IPS-18a (cell line): ENCODE results near the gene RYR1.
"Not testable (repeated sequence)": the region's sequence is repeated elsewhere in the genome, so short reads cannot be mapped to it uniquely, and the experiment has no call there.

Experiments
- H3K27ac ChIP-seq: one replicate; pipeline ENCODE4 v1.5.1; 2013; ENCODE audit warnings: low read length
- H3K27me3 ChIP-seq: one replicate; pipeline ENCODE4 v1.6.1; 2013; ENCODE audit warnings: mild to moderate bottlenecking, low read length; ENCODE audit not compliant: control insufficient read depth, insufficient read depth
- H3K36me3 ChIP-seq: one replicate; pipeline ENCODE4 v1.6.1; 2013; ENCODE audit warnings: low read depth, low read length; ENCODE audit not compliant: control insufficient read depth
- H3K4me1 ChIP-seq: one replicate; pipeline ENCODE4 v1.6.1; 2013; ENCODE audit warnings: low read depth, low read length; ENCODE audit not compliant: control insufficient read depth
- H3K4me3 ChIP-seq: one replicate; pipeline ENCODE4 v1.5.1; 2013; ENCODE audit warnings: low read length
- H3K9ac ChIP-seq: one replicate; pipeline ENCODE4 v1.6.1; 2013; ENCODE audit warnings: mild to moderate bottlenecking, low read length, moderate library complexity
- H3K9me3 ChIP-seq: one replicate; pipeline ENCODE4 v1.6.1; 2013; ENCODE audit warnings: low read depth, low read length; ENCODE audit not compliant: control insufficient read depth

The RYR1 gene

GRCh38 chr19:38617283-38617763, 183.8 kb downstream of the RYR1 start:
- H3K4me3 ChIP-seq, result no peak overlapping the region
- H3K36me3 ChIP-seq, result peaks cover 23% of the 10 kb centered on the region
- peaks cover 7% of the 10 kb centered on the region for H3K4me1 ChIP-seq
- no peak overlapping the region for H3K9ac ChIP-seq
- no peaks in the 10 kb centered on the region for H3K27me3 ChIP-seq
- no peaks in the 10 kb centered on the region for H3K9me3 ChIP-seq
- no peak overlapping the region for H3K27ac ChIP-seq

DNA sequence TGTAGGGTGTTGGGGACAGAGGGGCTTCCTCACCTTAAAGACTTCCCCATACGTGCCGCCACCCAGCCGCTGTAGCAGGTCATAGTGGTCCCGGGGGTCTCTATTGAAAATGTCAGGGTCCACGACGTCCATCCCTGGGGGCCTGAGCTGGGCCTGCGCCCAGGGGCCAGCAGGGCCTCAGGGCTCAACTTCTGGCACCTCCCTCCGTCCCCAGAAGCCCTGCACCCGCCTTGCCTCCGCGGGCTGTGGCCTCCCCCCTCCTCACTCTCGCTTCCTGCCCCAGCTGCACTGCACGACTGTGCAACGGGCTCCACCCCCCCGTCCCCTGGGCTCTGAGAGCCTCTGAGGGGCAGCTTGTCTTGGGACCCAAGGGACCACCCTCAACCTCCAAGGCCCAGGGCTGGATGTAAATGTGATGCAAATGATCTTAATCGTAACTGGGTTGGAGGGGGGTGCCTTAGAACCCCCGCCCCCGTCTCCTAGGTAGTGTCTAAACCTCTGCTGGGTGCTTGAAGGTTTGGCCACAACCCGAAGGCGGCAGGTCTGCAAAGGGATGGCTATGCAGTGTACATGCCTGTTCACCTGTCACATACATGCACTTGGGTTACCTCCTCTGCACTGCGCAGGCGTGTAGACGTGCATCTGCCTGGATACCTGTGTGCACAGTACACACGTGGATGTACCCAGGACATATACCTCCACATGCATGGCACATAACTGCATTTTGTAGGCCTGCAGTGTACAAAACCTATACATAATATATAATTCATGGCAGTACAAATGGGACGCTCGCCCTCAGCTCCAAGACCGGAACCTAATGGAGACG, 184.5 kb downstream of the RYR1 start, which contains the start of gene MAP4K1:
Gene MAP4K1, minus strand, starts transcription at position 190 of the 826 bp plus-strand sequence. Its CDS starts 58 bp downstream, at position 132.
- H3K9ac ChIP-seq, result peak within 1 kb of the TSS; percentile 75
- peaks cover 7% of the 10 kb centered on the region for H3K4me1 ChIP-seq
- H3K4me3 ChIP-seq, result peak within 1 kb of the TSS; percentile 94
- H3K27ac ChIP-seq, result peak within 1 kb of the TSS; percentile 88
- H3K27me3 ChIP-seq, result no peaks in the 10 kb centered on the region
- peaks cover 28% of the 10 kb centered on the region for H3K36me3 ChIP-seq
- no peaks in the 10 kb centered on the region for H3K9me3 ChIP-seq

DNA sequence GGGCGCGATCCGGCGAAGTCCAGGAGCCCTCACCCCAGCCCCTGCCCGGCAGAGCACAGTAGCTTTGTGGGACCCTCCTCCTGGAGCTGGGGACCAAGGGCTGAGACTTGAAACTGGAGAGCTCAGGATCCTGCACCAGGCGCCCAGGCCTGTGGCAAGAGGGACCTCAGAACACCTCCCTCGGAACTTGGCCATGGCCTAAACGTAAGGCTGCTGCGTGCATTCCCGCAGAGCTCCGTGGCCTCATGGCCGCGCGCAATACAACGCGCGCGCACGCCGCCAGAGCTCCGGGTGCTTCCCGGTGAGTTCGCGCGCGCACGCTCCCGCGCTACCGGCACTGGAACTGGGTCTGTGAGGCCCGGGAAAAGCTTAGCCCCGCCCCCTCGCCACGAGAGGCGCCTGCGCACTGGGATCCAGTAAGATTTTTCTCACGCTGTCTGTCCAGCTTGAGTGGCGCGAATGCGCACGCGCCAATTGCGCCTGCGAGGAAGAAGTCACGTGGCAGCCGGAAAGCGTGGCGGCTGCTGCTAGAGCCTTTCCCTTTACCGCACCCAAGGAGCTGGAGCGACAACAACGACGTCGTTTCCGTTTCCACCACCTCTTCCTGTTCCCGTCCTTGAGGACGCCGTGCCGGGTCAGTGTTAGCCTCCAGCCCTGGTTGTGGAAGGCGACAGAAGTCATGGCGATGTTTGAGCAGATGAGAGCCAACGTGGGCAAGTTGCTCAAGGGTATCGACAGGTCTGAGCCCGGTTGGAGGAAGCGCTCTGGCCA, 185.3 kb downstream of the RYR1 start, which contains the start of gene EIF3K:
Gene EIF3K, plus strand, starts transcription at position 599 of the 771 bp plus-strand sequence. Its CDS starts 81 bp downstream, at position 680.
- H3K4me1 ChIP-seq, result peaks cover 7% of the 10 kb centered on the region
- H3K4me3 ChIP-seq, result peak within 1 kb of the TSS; percentile 94
- peak within 1 kb of the TSS; percentile 88 for H3K27ac ChIP-seq
- H3K27me3 ChIP-seq, result no peaks in the 10 kb centered on the region
- H3K9me3 ChIP-seq, result no peaks in the 10 kb centered on the region
- H3K9ac ChIP-seq, result peak within 1 kb of the TSS; percentile 75
- peaks cover 31% of the 10 kb centered on the region for H3K36me3 ChIP-seq

- peak overlapping the region; percentile 65 for H3K9ac ChIP-seq
- H3K36me3 ChIP-seq, result peaks cover 39% of the 10 kb centered on the region
- no peaks in the 10 kb centered on the region for H3K27me3 ChIP-seq
- H3K27ac ChIP-seq, result no peak overlapping the region
- H3K4me1 ChIP-seq, result peaks cover 7% of the 10 kb centered on the region
- H3K9me3 ChIP-seq, result no peaks in the 10 kb centered on the region
- H3K4me3 ChIP-seq, result peak overlapping the region; percentile 94
These were observed 186.1 kb downstream of the RYR1 start for GRCh38 chr19:38619361-38620174.

DNA sequence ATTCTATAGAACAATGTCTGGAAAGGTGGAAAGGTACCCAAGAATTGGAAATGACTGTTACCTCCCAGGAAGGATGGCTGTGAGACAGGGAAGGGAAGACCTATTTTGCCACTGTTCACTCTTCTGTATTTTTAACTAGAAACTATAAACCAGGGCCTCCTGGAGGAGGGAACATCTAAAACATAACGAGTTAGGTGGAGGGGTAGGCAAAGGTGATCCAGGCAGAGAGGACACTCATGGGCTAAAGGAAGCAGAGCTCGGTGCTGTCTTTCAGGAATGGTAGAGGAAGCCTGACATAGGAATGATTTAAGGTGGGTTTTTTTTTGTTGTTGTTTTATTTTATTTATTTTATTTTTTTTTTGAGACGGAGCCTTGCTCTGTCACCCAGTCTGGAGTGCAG, 191.3 kb downstream of the RYR1 start:
- Histone ChIP-seq H3K4me1 (no peaks in the 10 kb centered on the region), H3K9me3 (no peaks in the 10 kb centered on the region), H3K27me3 (no peaks in the 10 kb centered on the region), H3K4me3 (no peak overlapping the region), H3K27ac (no peak overlapping the region), H3K36me3 (peaks cover 76% of the 10 kb centered on the region), H3K9ac (no peak overlapping the region)

GRCh38 chr19:38626401-38626800, 192.9 kb downstream of the RYR1 start:
- H3K36me3 ChIP-seq, result peaks cover 65% of the 10 kb centered on the region
- no peaks in the 10 kb centered on the region for H3K27me3 ChIP-seq

DNA sequence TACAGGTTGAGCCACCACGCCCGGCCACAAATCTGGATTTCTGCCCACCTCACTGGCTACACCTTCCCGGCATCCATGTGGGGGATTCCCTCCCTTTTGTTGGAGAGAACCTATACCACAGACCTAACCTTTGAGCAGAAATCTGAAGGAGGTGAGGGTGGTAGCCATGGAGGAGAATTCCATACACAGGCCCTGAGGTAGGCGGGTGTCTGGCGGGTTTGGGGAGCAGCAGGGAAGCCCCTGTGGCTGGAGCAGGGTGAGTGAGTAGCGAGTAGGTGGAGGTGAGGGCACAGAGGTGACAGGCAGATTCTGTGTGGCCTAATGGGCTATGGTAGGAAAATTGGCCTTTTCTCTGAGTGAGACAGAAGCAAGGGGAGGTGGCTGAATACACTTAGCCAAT, 196.1 kb downstream of the RYR1 start:
- H3K9me3 ChIP-seq, result no peaks in the 10 kb centered on the region
- H3K4me3 ChIP-seq, result no peak overlapping the region
- H3K4me1 ChIP-seq, result no peaks in the 10 kb centered on the region
- no peaks in the 10 kb centered on the region for H3K27me3 ChIP-seq
- peaks cover 47% of the 10 kb centered on the region for H3K36me3 ChIP-seq
- no peak overlapping the region for H3K9ac ChIP-seq
- no peak overlapping the region for H3K27ac ChIP-seq

More at GRCh38 chr19:38626401-38626800, 192.9 kb downstream of the RYR1 start:
- no peak overlapping the region for H3K27ac ChIP-seq
- no peaks in the 10 kb centered on the region for H3K4me1 ChIP-seq
- H3K9me3 ChIP-seq, result no peaks in the 10 kb centered on the region
- no peak overlapping the region for H3K9ac ChIP-seq
- H3K4me3 ChIP-seq, result no peak overlapping the region

DNA sequence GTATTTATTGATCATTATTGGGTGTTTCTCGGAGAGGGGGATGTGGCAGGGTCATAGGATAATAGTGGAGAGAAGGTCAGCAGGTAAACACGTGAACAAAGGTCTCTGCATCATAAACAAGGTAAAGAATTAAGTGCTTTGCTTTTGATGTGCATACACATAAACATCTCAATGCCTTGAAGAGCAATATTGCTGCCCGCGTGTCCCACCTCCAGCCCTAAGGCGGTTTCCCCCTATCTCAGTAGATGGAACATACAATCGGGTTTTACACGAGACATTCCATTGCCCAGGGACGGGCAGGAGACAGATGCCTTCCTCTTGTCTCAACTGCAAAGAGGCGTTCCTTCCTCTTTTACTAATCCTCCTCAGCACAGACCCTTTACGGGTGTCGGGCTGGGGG, 197.8 kb downstream of the RYR1 start:
- peaks cover 45% of the 10 kb centered on the region for H3K36me3 ChIP-seq

GRCh38 chr19:38631811-38632475, 198.5 kb downstream of the RYR1 start:
- not testable (repeated sequence) for H3K9ac ChIP-seq, H3K4me1 ChIP-seq, H3K27me3 ChIP-seq, H3K4me3 ChIP-seq, H3K9me3 ChIP-seq, H3K27ac ChIP-seq
- H3K36me3 ChIP-seq, result peaks cover 47% of the 10 kb centered on the region

More for the DNA sequence above, 197.8 kb downstream of the RYR1 start:
- H3K4me1 ChIP-seq, H3K9ac ChIP-seq, H3K27ac ChIP-seq, H3K9me3 ChIP-seq, H3K27me3 ChIP-seq, H3K4me3 ChIP-seq: not testable (repeated sequence)

DNA sequence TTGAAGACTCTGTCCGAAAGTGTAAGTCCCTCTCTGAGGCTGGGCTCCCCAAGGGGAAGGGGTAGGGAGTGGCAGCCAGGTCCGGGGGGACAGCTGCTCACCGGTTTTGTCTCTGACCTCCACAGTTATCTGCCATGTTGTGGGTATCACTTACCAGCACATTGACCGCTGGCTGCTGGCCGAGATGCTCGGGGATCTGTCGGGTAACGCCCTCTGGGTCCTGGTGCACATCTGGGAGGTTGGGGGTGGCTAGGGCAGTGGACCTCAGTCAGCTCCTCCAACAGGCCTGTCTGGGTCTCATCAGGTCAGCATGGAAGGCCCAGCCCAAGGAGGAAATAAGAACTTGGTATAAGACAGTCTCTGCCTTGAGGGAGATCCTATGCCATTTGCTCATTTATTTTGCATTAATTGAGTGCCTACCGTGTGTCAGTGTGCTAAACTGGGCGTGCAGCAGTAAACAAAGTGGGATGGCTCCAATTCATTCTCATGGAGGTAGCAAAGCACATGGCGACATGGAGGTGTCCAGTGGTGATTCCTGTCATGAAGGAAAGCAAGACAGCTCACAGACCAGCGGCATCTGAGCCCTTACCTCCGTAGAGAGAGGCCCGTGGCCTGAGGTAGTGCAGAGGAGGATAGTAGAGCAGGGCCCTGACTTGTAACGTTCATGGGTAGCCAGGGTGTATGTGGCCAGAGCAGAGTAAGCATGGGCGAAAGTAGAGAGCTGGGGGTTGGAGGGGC, 199.2 kb downstream of the RYR1 start:
- Histone ChIP-seq H3K9me3 (no peaks in the 10 kb centered on the region), H3K4me3 (no peak overlapping the region), H3K4me1 (no peaks in the 10 kb centered on the region), H3K36me3 (peaks cover 42% of the 10 kb centered on the region), H3K9ac (no peak overlapping the region), H3K27me3 (no peaks in the 10 kb centered on the region), H3K27ac (no peak overlapping the region)
